Fibroblast of mammary gland (primary cell): Measurements from ENCODE around the gene INTS6L.
A peak's percentile ranks its signal among the peaks of the same experiment; 100 is the strongest.

Experiments
- DNase-seq: peaks from one replicate; pipeline ENCODE4 v3.0.0-alpha.2; 2010; ENCODE audit warnings: low read depth
- H3K4me3 ChIP-seq: 2 replicates; pipeline ENCODE4 v1.5.1; 2011; ENCODE audit warnings: low read depth, mild to moderate bottlenecking, low read length, moderate library complexity; ENCODE audit not compliant: control insufficient read depth
- CTCF ChIP-seq: conservative IDR thresholded peaks from 2 replicates; pipeline ENCODE4 v1.5.1; 2011; ENCODE audit warnings: low read depth, low read length, inconsistent platforms; ENCODE audit not compliant: control insufficient read depth, insufficient read depth

The INTS6L gene

GRCh38 chrX:135544338-135544948, 24.0 kb downstream of the INTS6L start:
- H3K4me3 ChIP-seq, result no peak overlapping the region
- TF ChIP-seq CTCF, result no peak
- DNase-seq, result no peak

- DNase-seq, result no peak
- TF ChIP-seq CTCF, result no peak
Measured at GRCh38 chrX:135547767-135548166, 27.3 kb downstream of the INTS6L start.

GRCh38 chrX:135549519-135549918, 29.1 kb downstream of the INTS6L start:
- no peak overlapping the region for H3K4me3 ChIP-seq
- TF ChIP-seq CTCF, result no peak
- no peak for DNase-seq

More at GRCh38 chrX:135547767-135548166, 27.3 kb downstream of the INTS6L start:
- no peak overlapping the region for H3K4me3 ChIP-seq

- DNase-seq, result no peak
Measured at GRCh38 chrX:135556055-135556454, 35.6 kb downstream of the INTS6L start.

GRCh38 chrX:135557344-135557743, 36.9 kb downstream of the INTS6L start:
- TF ChIP-seq CTCF, result no peak

More at GRCh38 chrX:135556055-135556454, 35.6 kb downstream of the INTS6L start:
- H3K4me3 ChIP-seq, result no peak overlapping the region
- TF ChIP-seq CTCF, result no peak

GRCh38 chrX:135572436-135572835, 52.0 kb downstream of the INTS6L start:
- H3K4me3 ChIP-seq, result no peak overlapping the region
- DNase-seq, result peak; percentile 3

More at GRCh38 chrX:135557344-135557743, 36.9 kb downstream of the INTS6L start:
- DNase-seq, result no peak
- no peak overlapping the region for H3K4me3 ChIP-seq

More at GRCh38 chrX:135572436-135572835, 52.0 kb downstream of the INTS6L start:
- peak; percentile 49 for TF ChIP-seq CTCF
